ENCODE results near the gene EHD1.

GRCh38 chr11:64872790-64873488 is 5.5 kb downstream of the EHD1 start:
- TF ChIP-seq, protein P1, sequence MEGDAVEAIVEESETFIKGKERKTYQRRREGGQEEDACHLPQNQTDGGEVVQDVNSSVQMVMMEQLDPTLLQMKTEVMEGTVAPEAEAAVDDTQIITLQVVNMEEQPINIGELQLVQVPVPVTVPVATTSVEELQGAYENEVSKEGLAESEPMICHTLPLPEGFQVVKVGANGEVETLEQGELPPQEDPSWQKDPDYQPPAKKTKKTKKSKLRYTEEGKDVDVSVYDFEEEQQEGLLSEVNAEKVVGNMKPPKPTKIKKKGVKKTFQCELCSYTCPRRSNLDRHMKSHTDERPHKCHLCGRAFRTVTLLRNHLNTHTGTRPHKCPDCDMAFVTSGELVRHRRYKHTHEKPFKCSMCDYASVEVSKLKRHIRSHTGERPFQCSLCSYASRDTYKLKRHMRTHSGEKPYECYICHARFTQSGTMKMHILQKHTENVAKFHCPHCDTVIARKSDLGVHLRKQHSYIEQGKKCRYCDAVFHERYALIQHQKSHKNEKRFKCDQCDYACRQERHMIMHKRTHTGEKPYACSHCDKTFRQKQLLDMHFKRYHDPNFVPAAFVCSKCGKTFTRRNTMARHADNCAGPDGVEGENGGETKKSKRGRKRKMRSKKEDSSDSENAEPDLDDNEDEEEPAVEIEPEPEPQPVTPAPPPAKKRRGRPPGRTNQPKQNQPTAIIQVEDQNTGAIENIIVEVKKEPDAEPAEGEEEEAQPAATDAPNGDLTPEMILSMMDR (conservative IDR thresholded peaks at IDR 0.05; ENCODE audit: low read depth, low read length): no peak
- TF ChIP-seq EZH2 (IDR thresholded peaks at IDR 0.05; ENCODE audit: low read length, unreplicated experiment): no peak
